Mesodermal cell (in vitro differentiated cells): ENCODE results near the gene FCN1.
"Not testable (repeated sequence)": the region's sequence is repeated elsewhere in the genome, so short reads cannot be mapped to it uniquely, and the experiment has no call there.

Experiments
- H3K27ac ChIP-seq: 2 replicates; pipeline ENCODE4 v1.7.0; 2013; ENCODE audit warnings: mild to moderate bottlenecking, low read depth, low read length, moderate library complexity; ENCODE audit not compliant: severe bottlenecking
- H3K36me3 ChIP-seq: 2 replicates; pipeline ENCODE4 v1.7.1; 2013; ENCODE audit warnings: mild to moderate bottlenecking, low read length, moderate library complexity; ENCODE audit not compliant: control insufficient read depth, insufficient read depth
- H3K4me1 ChIP-seq: one replicate; pipeline ENCODE4 v1.7.1; 2013; ENCODE audit warnings: mild to moderate bottlenecking, low read length; ENCODE audit not compliant: insufficient read depth, control insufficient read depth, poor library complexity, severe bottlenecking
- H3K4me3 ChIP-seq: 2 replicates; pipeline ENCODE4 v1.7.0; 2013; ENCODE audit warnings: low read length, control low read depth, mild to moderate bottlenecking; ENCODE audit not compliant: insufficient read depth, poor library complexity, severe bottlenecking; ENCODE audit errors: extremely low read depth
- H3K9me3 ChIP-seq: 2 replicates; pipeline ENCODE4 v1.7.1; 2013; ENCODE audit warnings: mild to moderate bottlenecking, low read length, moderate library complexity; ENCODE audit not compliant: control insufficient read depth
- whole genome bisulfite sequencing, 2 experiments: methylation state at CpG; one replicate each; pipeline ENCODE4 v1.1.5; 2013; ENCODE audit warnings: missing lambda C conversion rate in 2 of 2; ENCODE audit not compliant: insufficient coverage in 2 of 2; 5-methylcytosine and 5-hydroxymethylcytosine counted together

Gene FCN1

GRCh38 chr9:134858051-134858841 is 59.5 kb downstream of the FCN1 start:
- H3K4me1 ChIP-seq, result no peaks in the 10 kb centered on the region
- WGBS, 2 experiments, result 75 to 86% methylated on average over 10 of the region's 11 CpGs
- H3K4me3 ChIP-seq, result no peak overlapping the region
- no peaks in the 10 kb centered on the region for H3K9me3 ChIP-seq
- no peaks in the 10 kb centered on the region for H3K36me3 ChIP-seq
- no peak overlapping the region for H3K27ac ChIP-seq

GRCh38 chr9:134857451-134857850 is 60.3 kb downstream of the FCN1 start:
- not testable (repeated sequence) for H3K27ac ChIP-seq, H3K4me1 ChIP-seq, H3K36me3 ChIP-seq, H3K9me3 ChIP-seq, H3K4me3 ChIP-seq
- 90 to 100% methylated on average over 1 to 2 of the region's 2 CpGs for WGBS, 2 experiments

- H3K27ac ChIP-seq, result no peak overlapping the region
- no peaks in the 10 kb centered on the region for H3K4me1 ChIP-seq
- H3K9me3 ChIP-seq, result peaks cover 7% of the 10 kb centered on the region
- H3K36me3 ChIP-seq, result no peaks in the 10 kb centered on the region
- H3K4me3 ChIP-seq, result no peak overlapping the region
- 85 to 91% methylated on average over 6 to 7 of the region's 9 CpGs for WGBS, 2 experiments
Observed at GRCh38 chr9:134855900-134856377, 61.8 kb downstream of the FCN1 start.
